Osteoblast (primary cell): ENCODE measurements around the gene PLEKHH2. TPM values are rescaled to one million over a fixed set of nuclear protein-coding genes. Genes with fewer than 3 reads are reported as not detected.

Source experiments
- DNase-seq: peaks from one replicate; pipeline ENCODE4 v3.0.0; 2011; ENCODE audit warnings: low spot score, mixed read lengths; ENCODE audit not compliant: insufficient read length; ENCODE audit errors: missing footprints
- H2AFZ ChIP-seq: 2 replicates; pipeline ENCODE4 v1.6.0; 2011; ENCODE audit warnings: mild to moderate bottlenecking, low read length
- H3K27ac ChIP-seq: 2 replicates; pipeline ENCODE4 v1.5.1; 2011; ENCODE audit warnings: mild to moderate bottlenecking, low read depth, low read length, moderate library complexity
- H3K27me3 ChIP-seq: 2 replicates; pipeline ENCODE4 v1.6.0; 2012; ENCODE audit warnings: mild to moderate bottlenecking, control low read depth, inconsistent platforms, low read length, moderate library complexity; ENCODE audit not compliant: insufficient read depth
- H3K36me3 ChIP-seq: 2 replicates; pipeline ENCODE4 v1.5.1; 2011; ENCODE audit warnings: mild to moderate bottlenecking, low read length, control low read depth, moderate library complexity; ENCODE audit not compliant: insufficient read depth
- H3K4me1 ChIP-seq: 2 replicates; pipeline ENCODE4 v1.5.1; 2011; ENCODE audit warnings: mild to moderate bottlenecking, low read length, control low read depth, moderate library complexity; ENCODE audit not compliant: insufficient read depth
- H3K4me2 ChIP-seq: 2 replicates; pipeline ENCODE4 v1.6.0; 2011; ENCODE audit warnings: mild to moderate bottlenecking, low read length; ENCODE audit not compliant: insufficient read depth
- H3K4me3 ChIP-seq: fragments of 200-600 bp; sonication (generic); 3 replicates; pipeline ENCODE4 v1.5.1; 2012; ENCODE audit warnings: mild to moderate bottlenecking, low read length, inconsistent platforms; ENCODE audit not compliant: insufficient read depth
- H3K79me2 ChIP-seq: 2 replicates; pipeline ENCODE4 v1.6.0; 2012; ENCODE audit warnings: mild to moderate bottlenecking, low read length, control low read depth, inconsistent platforms; ENCODE audit not compliant: insufficient read depth
- H3K9me3 ChIP-seq: 2 replicates; pipeline ENCODE4 v1.5.1; 2011; ENCODE audit warnings: low read depth, low read length, control low read depth
- H4K20me1 ChIP-seq: 2 replicates; pipeline ENCODE4 v1.6.0; 2012; ENCODE audit warnings: mild to moderate bottlenecking, low read length, control low read depth; ENCODE audit not compliant: insufficient read depth
- total RNA-seq: library from RNA; depleted of rRNA; stranded (reverse); fragments of >200 nt; gene quantifications from 2 replicates; pipeline ENCODE4 v1.2.3, GENCODE V29; 2012
- TF ChIP-seq, protein P1 (sequence below): IDR thresholded peaks from 2 replicates; pipeline ENCODE4 v1.5.1; 2011; ENCODE audit warnings: mild to moderate bottlenecking, low read depth, low read length, moderate library complexity; ENCODE audit errors: extremely low read depth

Gene PLEKHH2
- total RNA-seq, 1 donor, result 18.8 TPM

DNA sequence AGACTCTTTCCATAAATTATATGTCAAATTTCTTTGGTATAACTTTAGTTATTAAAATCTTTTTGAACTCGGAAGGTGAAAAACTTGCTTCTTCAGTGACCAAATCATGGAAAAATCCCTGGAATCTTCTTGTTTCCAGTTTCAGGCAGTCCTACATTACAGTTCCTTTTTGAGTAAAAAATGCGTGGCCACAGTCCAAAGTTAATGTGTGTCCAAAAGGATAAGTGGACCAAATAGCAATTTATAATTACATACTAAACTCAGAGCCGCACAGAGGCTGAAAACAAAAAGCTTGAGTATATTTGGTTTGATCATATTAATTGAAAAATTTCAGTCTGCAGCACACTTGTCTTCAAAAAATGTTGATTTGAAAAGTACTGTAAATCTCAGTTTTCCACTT lies 108.4 kb downstream of the PLEKHH2 start:
- Histone ChIP-seq H3K79me2 (no peaks in the 10 kb centered on the region), H2AFZ (peak overlapping the region; percentile 46), H3K27ac (peak overlapping the region; percentile 55), H3K27me3 (no peaks in the 10 kb centered on the region), H3K9me3 (no peaks in the 10 kb centered on the region), H3K4me2 (peak overlapping the region; percentile 21), H4K20me1 (no peaks in the 10 kb centered on the region), H3K4me1 (peaks cover 7% of the 10 kb centered on the region), H3K4me3 (no peak overlapping the region), H3K36me3 (no peaks in the 10 kb centered on the region)
- TF ChIP-seq, protein P1, sequence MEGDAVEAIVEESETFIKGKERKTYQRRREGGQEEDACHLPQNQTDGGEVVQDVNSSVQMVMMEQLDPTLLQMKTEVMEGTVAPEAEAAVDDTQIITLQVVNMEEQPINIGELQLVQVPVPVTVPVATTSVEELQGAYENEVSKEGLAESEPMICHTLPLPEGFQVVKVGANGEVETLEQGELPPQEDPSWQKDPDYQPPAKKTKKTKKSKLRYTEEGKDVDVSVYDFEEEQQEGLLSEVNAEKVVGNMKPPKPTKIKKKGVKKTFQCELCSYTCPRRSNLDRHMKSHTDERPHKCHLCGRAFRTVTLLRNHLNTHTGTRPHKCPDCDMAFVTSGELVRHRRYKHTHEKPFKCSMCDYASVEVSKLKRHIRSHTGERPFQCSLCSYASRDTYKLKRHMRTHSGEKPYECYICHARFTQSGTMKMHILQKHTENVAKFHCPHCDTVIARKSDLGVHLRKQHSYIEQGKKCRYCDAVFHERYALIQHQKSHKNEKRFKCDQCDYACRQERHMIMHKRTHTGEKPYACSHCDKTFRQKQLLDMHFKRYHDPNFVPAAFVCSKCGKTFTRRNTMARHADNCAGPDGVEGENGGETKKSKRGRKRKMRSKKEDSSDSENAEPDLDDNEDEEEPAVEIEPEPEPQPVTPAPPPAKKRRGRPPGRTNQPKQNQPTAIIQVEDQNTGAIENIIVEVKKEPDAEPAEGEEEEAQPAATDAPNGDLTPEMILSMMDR, result no peak
- no peak for DNase-seq

DNA sequence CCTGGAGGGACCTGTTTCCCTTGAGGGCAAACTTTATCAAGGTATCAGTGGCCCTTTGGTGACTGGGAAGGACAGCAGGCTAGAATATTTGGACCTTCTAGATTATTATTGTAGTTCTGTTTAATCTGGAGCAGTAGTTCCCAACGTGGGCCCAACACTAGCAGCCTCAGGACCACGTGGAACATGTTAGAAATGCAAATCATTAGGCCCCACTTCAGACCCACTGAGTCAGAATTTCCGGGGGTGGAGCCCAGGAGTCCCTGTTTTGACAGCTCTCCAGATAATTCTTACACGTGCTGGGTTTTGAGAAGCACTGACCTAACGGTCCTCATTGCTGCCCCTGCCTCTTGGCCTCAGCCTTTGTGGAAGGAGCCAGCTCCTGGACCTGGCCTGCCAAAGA lies 111.3 kb downstream of the PLEKHH2 start:
- no peaks in the 10 kb centered on the region for H3K79me2 ChIP-seq
- no peaks in the 10 kb centered on the region for H3K36me3 ChIP-seq
- TF ChIP-seq, protein P1, result no peak
- H2AFZ ChIP-seq, result no peak overlapping the region
- H3K27me3 ChIP-seq, result no peaks in the 10 kb centered on the region
- no peak overlapping the region for H3K27ac ChIP-seq
- no peaks in the 10 kb centered on the region for H4K20me1 ChIP-seq
- no peak overlapping the region for H3K4me2 ChIP-seq
- peaks cover 9% of the 10 kb centered on the region for H3K4me1 ChIP-seq
- no peaks in the 10 kb centered on the region for H3K9me3 ChIP-seq
- no peak for DNase-seq
- no peak overlapping the region for H3K4me3 ChIP-seq

DNA sequence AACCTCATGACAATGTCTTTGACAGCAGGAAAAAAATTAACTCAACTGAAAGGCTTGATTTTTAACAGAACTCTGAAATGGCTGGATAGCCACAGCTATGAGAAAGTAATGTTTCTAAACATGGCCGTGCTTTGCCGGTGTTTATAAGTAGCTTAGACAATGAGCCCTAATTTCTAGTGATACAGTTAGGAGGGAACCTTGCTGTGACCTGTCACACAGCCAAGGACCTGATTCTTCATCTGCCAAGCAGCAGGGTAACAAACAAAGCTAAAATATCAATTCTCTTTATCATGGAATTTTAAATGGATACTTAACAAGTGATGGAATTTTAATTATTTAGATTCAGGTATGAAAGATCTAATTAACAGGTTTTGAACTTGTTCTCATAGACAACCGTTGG lies 112.5 kb downstream of the PLEKHH2 start:
- H3K9me3 ChIP-seq, result no peaks in the 10 kb centered on the region
- H4K20me1 ChIP-seq, result no peaks in the 10 kb centered on the region
- H3K4me3 ChIP-seq, result no peak overlapping the region
- peaks cover 13% of the 10 kb centered on the region for H3K4me1 ChIP-seq
- H3K27ac ChIP-seq, result no peak overlapping the region
- H3K27me3 ChIP-seq, result no peaks in the 10 kb centered on the region
- H3K4me2 ChIP-seq, result no peak overlapping the region
- no peaks in the 10 kb centered on the region for H3K36me3 ChIP-seq
- TF ChIP-seq, protein P1, result no peak
- DNase-seq, result no peak
- no peaks in the 10 kb centered on the region for H3K79me2 ChIP-seq
- no peak overlapping the region for H2AFZ ChIP-seq

DNA sequence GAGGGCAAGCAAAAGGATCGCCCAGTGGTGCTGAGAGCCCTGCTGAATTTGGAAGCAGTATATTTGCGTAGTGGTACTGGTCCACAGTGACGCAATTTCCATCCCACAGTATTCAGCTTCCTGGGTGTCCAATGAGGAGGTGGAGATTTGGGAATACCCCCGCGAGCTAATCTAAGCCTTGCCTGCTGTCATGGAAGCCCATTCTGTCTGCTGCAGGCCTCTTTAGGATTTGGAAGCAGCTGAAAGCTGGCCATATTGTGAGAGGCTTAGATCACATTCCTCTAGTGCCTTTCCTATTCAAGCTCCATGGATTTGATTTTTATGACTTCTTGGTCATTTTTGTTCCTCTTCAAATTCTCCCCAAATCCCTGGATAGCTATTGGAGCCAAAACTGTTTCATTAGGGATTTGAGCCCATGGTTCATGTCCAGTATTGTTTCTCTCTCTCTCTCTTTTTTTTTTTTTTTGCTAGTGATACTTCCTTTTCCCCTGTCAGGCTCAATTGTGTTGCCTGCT lies 114.5 kb downstream of the PLEKHH2 start:
- DNase-seq, result no peak
- Histone ChIP-seq H3K79me2 (no peaks in the 10 kb centered on the region), H3K9me3 (no peaks in the 10 kb centered on the region), H3K4me1 (peaks cover 6% of the 10 kb centered on the region), H3K27me3 (no peaks in the 10 kb centered on the region), H3K36me3 (no peaks in the 10 kb centered on the region), H3K27ac (no peak overlapping the region), H3K4me3 (no peak overlapping the region), H4K20me1 (no peaks in the 10 kb centered on the region), H2AFZ (no peak overlapping the region), H3K4me2 (no peak overlapping the region)
- TF ChIP-seq, protein P1, result no peak
